ENCODE data around the gene NDE1.

NDE1 gene

DNA sequence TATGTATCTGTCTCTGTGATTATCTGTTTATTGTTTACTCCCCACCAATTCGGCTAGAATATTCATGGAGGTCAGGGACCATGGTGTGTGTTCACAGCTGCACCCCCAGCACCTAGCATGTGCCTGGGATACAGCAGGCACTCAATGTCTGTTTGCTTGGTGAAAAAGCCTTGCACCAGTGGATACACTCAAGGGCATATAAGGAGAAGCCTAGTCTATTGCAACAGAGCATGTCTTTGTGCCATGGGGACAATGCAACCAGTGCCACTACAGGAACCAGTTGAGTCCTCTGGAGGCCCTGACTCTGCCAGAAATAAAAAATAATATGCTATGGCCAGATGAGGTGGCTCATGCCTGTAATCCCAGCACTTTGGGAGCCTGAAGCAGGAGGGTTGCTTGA is 93.6 kb downstream of the NDE1 start:
- no peak overlapping the region for H3K27ac ChIP-seq (ENCODE audit: low read depth, low read length, poor library complexity, severe bottlenecking)

DNA sequence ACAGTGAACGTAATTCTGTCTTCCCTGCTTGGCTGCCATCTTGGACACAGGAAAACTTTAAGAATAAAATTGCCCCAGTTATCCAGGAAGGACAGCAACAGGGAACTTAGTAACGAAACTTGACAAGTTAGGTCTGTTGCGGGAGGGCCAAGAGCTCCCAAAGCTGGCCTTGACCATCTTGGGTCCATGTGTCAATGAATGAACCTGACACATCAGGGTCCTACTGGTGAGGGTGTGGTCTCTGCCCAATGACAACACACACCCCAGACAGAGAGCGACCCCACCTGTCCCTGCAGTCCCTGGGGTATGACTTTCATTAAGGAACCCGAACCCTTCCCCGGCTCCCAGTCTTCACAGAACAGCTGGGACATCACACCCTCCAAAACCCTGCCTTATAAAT is 96.3 kb downstream of the NDE1 start:
- no peak overlapping the region for H3K9ac ChIP-seq (ENCODE audit: low read length)
- no peaks in the 10 kb centered on the region for H3K9me3 ChIP-seq (ENCODE audit: low read length)
- no peak overlapping the region for H2AFZ ChIP-seq (ENCODE audit: low read length)
- H3F3A ChIP-seq (ENCODE audit: insufficient read depth, low read length), result no peaks in the 10 kb centered on the region
- no peak overlapping the region for H3K27ac ChIP-seq (ENCODE audit: low read depth, low read length, poor library complexity, severe bottlenecking)
- no peaks in the 10 kb centered on the region for H3K9me2 ChIP-seq (ENCODE audit: low read depth, low read length)
- H3K4me3 ChIP-seq (ENCODE audit: low read depth, low read length, poor library complexity, severe bottlenecking), result no peak overlapping the region
- no peaks in the 10 kb centered on the region; the same call in 1 of the 2 replicates for H3K27me3 ChIP-seq (ENCODE audit: insufficient read depth, low read length)
- H3K79me2 ChIP-seq (ENCODE audit: insufficient read depth, low read length), result no peaks in the 10 kb centered on the region
- no peaks in the 10 kb centered on the region for H3K4me1 ChIP-seq (ENCODE audit: insufficient read depth, low read length, severe bottlenecking)
- no peaks in the 10 kb centered on the region for H3K36me3 ChIP-seq (ENCODE audit: insufficient read depth, low read length)
- H3K4me2 ChIP-seq (ENCODE audit: low read length), result no peak overlapping the region
- H4K20me1 ChIP-seq (ENCODE audit: insufficient read depth, low read length), result no peaks in the 10 kb centered on the region
- no peak for TF ChIP-seq EZH2 (IDR thresholded peaks at IDR 0.05; ENCODE audit: borderline replicate concordance, low read length)
- TF ChIP-seq, protein P1, sequence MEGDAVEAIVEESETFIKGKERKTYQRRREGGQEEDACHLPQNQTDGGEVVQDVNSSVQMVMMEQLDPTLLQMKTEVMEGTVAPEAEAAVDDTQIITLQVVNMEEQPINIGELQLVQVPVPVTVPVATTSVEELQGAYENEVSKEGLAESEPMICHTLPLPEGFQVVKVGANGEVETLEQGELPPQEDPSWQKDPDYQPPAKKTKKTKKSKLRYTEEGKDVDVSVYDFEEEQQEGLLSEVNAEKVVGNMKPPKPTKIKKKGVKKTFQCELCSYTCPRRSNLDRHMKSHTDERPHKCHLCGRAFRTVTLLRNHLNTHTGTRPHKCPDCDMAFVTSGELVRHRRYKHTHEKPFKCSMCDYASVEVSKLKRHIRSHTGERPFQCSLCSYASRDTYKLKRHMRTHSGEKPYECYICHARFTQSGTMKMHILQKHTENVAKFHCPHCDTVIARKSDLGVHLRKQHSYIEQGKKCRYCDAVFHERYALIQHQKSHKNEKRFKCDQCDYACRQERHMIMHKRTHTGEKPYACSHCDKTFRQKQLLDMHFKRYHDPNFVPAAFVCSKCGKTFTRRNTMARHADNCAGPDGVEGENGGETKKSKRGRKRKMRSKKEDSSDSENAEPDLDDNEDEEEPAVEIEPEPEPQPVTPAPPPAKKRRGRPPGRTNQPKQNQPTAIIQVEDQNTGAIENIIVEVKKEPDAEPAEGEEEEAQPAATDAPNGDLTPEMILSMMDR (IDR thresholded peaks at IDR 0.05; ENCODE audit: low read length), result no peak

More for the DNA sequence above, 93.6 kb downstream of the NDE1 start:
- no peaks in the 10 kb centered on the region for H3K9me2 ChIP-seq (ENCODE audit: low read depth, low read length)
- H3K36me3 ChIP-seq (ENCODE audit: insufficient read depth, low read length), result no peaks in the 10 kb centered on the region; the same call in 1 of the 2 replicates
- no peak overlapping the region for H3K4me2 ChIP-seq (ENCODE audit: low read length)
- no peaks in the 10 kb centered on the region for H3F3A ChIP-seq (ENCODE audit: insufficient read depth, low read length)
- H3K4me1 ChIP-seq (ENCODE audit: insufficient read depth, low read length, severe bottlenecking), result no peaks in the 10 kb centered on the region
- no peak overlapping the region for H3K4me3 ChIP-seq (ENCODE audit: low read depth, low read length, poor library complexity, severe bottlenecking)
- no peaks in the 10 kb centered on the region for H3K79me2 ChIP-seq (ENCODE audit: insufficient read depth, low read length)
- H3K27me3 ChIP-seq (ENCODE audit: insufficient read depth, low read length), result no peaks in the 10 kb centered on the region; the same call in 1 of the 2 replicates
- H4K20me1 ChIP-seq (ENCODE audit: insufficient read depth, low read length), result no peaks in the 10 kb centered on the region
- H3K9ac ChIP-seq (ENCODE audit: low read length), result no peak overlapping the region
- H2AFZ ChIP-seq (ENCODE audit: low read length), result no peak overlapping the region
- TF ChIP-seq, protein P1 (IDR thresholded peaks at IDR 0.05; ENCODE audit: low read length), result no peak
- no peak for TF ChIP-seq EZH2 (IDR thresholded peaks at IDR 0.05; ENCODE audit: borderline replicate concordance, low read length)
- no peaks in the 10 kb centered on the region for H3K9me3 ChIP-seq (ENCODE audit: low read length)

DNA sequence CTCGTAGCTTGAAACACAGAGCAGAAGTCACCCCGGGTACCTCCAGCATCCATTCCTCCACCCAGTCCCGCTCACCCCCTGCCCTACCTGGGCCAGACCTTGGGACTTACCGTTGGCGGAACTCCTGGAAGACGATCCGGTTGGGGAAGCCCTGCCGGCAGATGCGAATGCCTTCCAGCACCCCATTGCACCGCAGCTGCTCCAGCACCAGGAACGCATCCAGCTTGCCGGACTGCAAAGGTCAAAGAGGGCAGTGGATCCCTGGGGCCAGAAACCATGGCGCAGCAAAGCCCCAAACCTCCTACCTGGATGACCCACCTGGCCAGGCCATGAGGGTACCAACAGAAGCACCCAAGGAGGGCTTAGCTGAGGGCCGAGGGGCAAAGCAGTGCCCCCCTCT is 97.9 kb downstream of the NDE1 start:
- no peak overlapping the region for H3K9ac ChIP-seq (ENCODE audit: low read length)

More for the DNA sequence above, 97.9 kb downstream of the NDE1 start:
- TF ChIP-seq, protein P1 (IDR thresholded peaks at IDR 0.05; ENCODE audit: low read length), result no peak
- TF ChIP-seq EZH2 (IDR thresholded peaks at IDR 0.05; ENCODE audit: borderline replicate concordance, low read length), result no peak
- Histone ChIP-seq H3K27me3 (ENCODE audit: insufficient read depth, low read length) (no peaks in the 10 kb centered on the region; the same call in 1 of the 2 replicates), H3K4me2 (ENCODE audit: low read length) (no peak overlapping the region), H4K20me1 (ENCODE audit: insufficient read depth, low read length) (no peaks in the 10 kb centered on the region), H3K9me2 (ENCODE audit: low read depth, low read length) (no peaks in the 10 kb centered on the region), H3K4me3 (ENCODE audit: low read depth, low read length, poor library complexity, severe bottlenecking) (no peak overlapping the region), H3K4me1 (ENCODE audit: insufficient read depth, low read length, severe bottlenecking) (no peaks in the 10 kb centered on the region), H3F3A (ENCODE audit: insufficient read depth, low read length) (no peaks in the 10 kb centered on the region), H3K36me3 (ENCODE audit: insufficient read depth, low read length) (no peaks in the 10 kb centered on the region), H3K9me3 (ENCODE audit: low read length) (no peaks in the 10 kb centered on the region), H3K27ac (ENCODE audit: low read depth, low read length, poor library complexity, severe bottlenecking) (no peak overlapping the region), H2AFZ (ENCODE audit: low read length) (no peak overlapping the region), H3K79me2 (ENCODE audit: insufficient read depth, low read length) (no peaks in the 10 kb centered on the region)
